ENCODE measurements around the gene NPPA. TPM values are rescaled to one million over a fixed set of nuclear protein-coding genes. Genes with fewer than 3 reads are reported as not detected.

NPPA gene
- total and polyA plus RNA-seq, 9 of the 15 experiments (the other 6 are each of a cell fraction or from before 2014, with no cell fraction given) = not detected

- TF ChIP-seq SFPQ (IDR thresholded peaks at IDR 0.05; ENCODE audit: low read depth, low read length) = no peak
- TF ChIP-seq MBD1 (CRISPR knock-in tag; IDR thresholded peaks at IDR 0.05) = no peak
- TF ChIP-seq ZNF217 (CRISPR knock-in tag; IDR thresholded peaks at IDR 0.05) = no peak
- no peak for TF ChIP-seq ZBTB49 (CRISPR knock-in tag; IDR thresholded peaks at IDR 0.05; ENCODE audit: borderline replicate concordance)
- TF ChIP-seq HINFP (tag; conservative IDR thresholded peaks at IDR 0.05; ENCODE audit: low read depth) = no peak
- TF ChIP-seq CBX2 (IDR thresholded peaks at IDR 0.05; ENCODE audit: insufficient read depth, low read length, poor library complexity, severe bottlenecking) = no peak
- no peak for TF ChIP-seq DEAF1 (CRISPR knock-in tag; IDR thresholded peaks at IDR 0.05)
- no peak for TF ChIP-seq NELFE (IDR thresholded peaks at IDR 0.05; ENCODE audit: insufficient read depth, insufficient read length)
- no peak for TF ChIP-seq CBX3 (IDR thresholded peaks at IDR 0.05; ENCODE audit: borderline replicate concordance in 1 of 2, low read length in 2 of 2)
- no peak for TF ChIP-seq HLTF (IDR thresholded peaks at IDR 0.05)
- no peak for TF ChIP-seq ASH1L (IDR thresholded peaks at IDR 0.05; ENCODE audit: borderline replicate concordance, low read depth, partially characterized antibody)
- no peak for TF ChIP-seq ZNF253 (CRISPR knock-in tag; conservative IDR thresholded peaks at IDR 0.05)
- TF ChIP-seq GTF2E2 (tag; IDR thresholded peaks at IDR 0.05) = no peak
- no peak for TF ChIP-seq MCM7 (IDR thresholded peaks at IDR 0.05)
- TF ChIP-seq ETV5 (CRISPR knock-in tag; IDR thresholded peaks at IDR 0.05; ENCODE audit: low read depth) = no peak; the same call in 1 of the 2 replicates
- no peak for TF ChIP-seq XRCC4 (IDR thresholded peaks at IDR 0.05; ENCODE audit: extremely low read depth, insufficient read depth, insufficient read length)
- no peak for TF ChIP-seq ZNF780A (CRISPR knock-in tag; IDR thresholded peaks at IDR 0.05)
- no peak for TF ChIP-seq ZNF551 (CRISPR knock-in tag; IDR thresholded peaks at IDR 0.05)
Measured at GRCh38 chr1:11800756-11801433, 46.7 kb downstream of the NPPA start (continued).

All from K562 (cell line).